Mucosa of rectum (tissue), 2 donors: ENCODE measurements around the gene ADCYAP1R1.

Source experiments
- H3K27ac ChIP-seq, 2 donors: one replicate each; pipeline ENCODE4 v1.7.0; 2013; ENCODE audit warnings: inconsistent platforms in 2 of 2, low read depth in 2 of 2, low read length in 2 of 2
- H3K27me3 ChIP-seq, 2 donors: one replicate each; pipeline ENCODE4 v1.7.0; 2013; ENCODE audit warnings: low read length in 2 of 2; ENCODE audit not compliant: control insufficient read depth in 2 of 2, insufficient read depth in 2 of 2
- H3K36me3 ChIP-seq, 2 donors: one replicate each; pipeline ENCODE4 v1.7.0; 2013; ENCODE audit warnings: low read length in 2 of 2; ENCODE audit not compliant: control insufficient read depth in 2 of 2, insufficient read depth in 2 of 2
- H3K4me1 ChIP-seq, 2 donors: one replicate each; pipeline ENCODE4 v1.7.0; 2013; ENCODE audit warnings: low read length in 2 of 2, mild to moderate bottlenecking in 1 of 2; ENCODE audit not compliant: control insufficient read depth in 2 of 2, insufficient read depth in 2 of 2
- H3K4me3 ChIP-seq, 2 donors: one replicate each; pipeline ENCODE4 v1.7.0; 2013; ENCODE audit warnings: low read length in 2 of 2
- H3K9ac ChIP-seq, 2 donors: one replicate each; pipeline ENCODE4 v1.7.0; 2013; ENCODE audit warnings: low read length in 2 of 2, low read depth in 1 of 2, mild to moderate bottlenecking in 1 of 2
- H3K9me3 ChIP-seq, 2 donors: one replicate each; pipeline ENCODE4 v1.7.0; 2013; ENCODE audit warnings: low read length in 2 of 2; ENCODE audit not compliant: control insufficient read depth in 2 of 2
- donor health status: healthy.
- donor health status: Normal muscosa, but diverticular disease.

The ADCYAP1R1 gene

GRCh38 chr7:31113660-31114059, 61.6 kb downstream of the ADCYAP1R1 start:
- Histone ChIP-seq H3K27ac (no peak overlapping the region), H3K4me3 (no peak overlapping the region), H3K36me3 (no peaks in the 10 kb centered on the region), H3K9ac (no peak overlapping the region), H3K27me3 (no peaks in the 10 kb centered on the region), H3K9me3 (no peaks in the 10 kb centered on the region), H3K4me1 (no peaks in the 10 kb centered on the region)

- no peak overlapping the region for H3K9ac ChIP-seq
- H3K4me1 ChIP-seq, result no peaks in the 10 kb centered on the region
- H3K27me3 ChIP-seq, result no peaks in the 10 kb centered on the region
- no peaks in the 10 kb centered on the region for H3K9me3 ChIP-seq
- no peak overlapping the region for H3K27ac ChIP-seq
- H3K4me3 ChIP-seq, result no peak overlapping the region
- no peaks in the 10 kb centered on the region for H3K36me3 ChIP-seq
Observed at GRCh38 chr7:31114593-31115343, 62.7 kb downstream of the ADCYAP1R1 start.

- Histone ChIP-seq H3K27ac (no peak overlapping the region), H3K4me1 (no peaks in the 10 kb centered on the region), H3K27me3 (no peaks in the 10 kb centered on the region), H3K4me3 (no peak overlapping the region), H3K9ac (no peak overlapping the region), H3K36me3 (no peaks in the 10 kb centered on the region), H3K9me3 (no peaks in the 10 kb centered on the region)
Observed at GRCh38 chr7:31116615-31117014, 64.5 kb downstream of the ADCYAP1R1 start.

GRCh38 chr7:31119249-31119648, 67.1 kb downstream of the ADCYAP1R1 start:
- Histone ChIP-seq H3K36me3 (no peaks in the 10 kb centered on the region), H3K4me3 (no peak overlapping the region), H3K27me3 (no peaks in the 10 kb centered on the region), H3K9me3 (no peaks in the 10 kb centered on the region), H3K9ac (no peak overlapping the region), H3K4me1 (no peaks in the 10 kb centered on the region), H3K27ac (no peak overlapping the region)

GRCh38 chr7:31120800-31121513, 68.8 kb downstream of the ADCYAP1R1 start:
- Histone ChIP-seq H3K4me1 (no peaks in the 10 kb centered on the region), H3K27me3 (no peaks in the 10 kb centered on the region), H3K36me3 (no peaks in the 10 kb centered on the region), H3K27ac (no peak overlapping the region), H3K9me3 (no peaks in the 10 kb centered on the region), H3K9ac (no peak overlapping the region), H3K4me3 (no peak overlapping the region)

- H3K36me3 ChIP-seq, result no peaks in the 10 kb centered on the region
- H3K27me3 ChIP-seq, result no peaks in the 10 kb centered on the region
Observed at GRCh38 chr7:31121601-31122000, 69.5 kb downstream of the ADCYAP1R1 start.

GRCh38 chr7:31122649-31123058, 70.5 kb downstream of the ADCYAP1R1 start:
- Histone ChIP-seq H3K9ac (no peak overlapping the region), H3K4me1 (no peaks in the 10 kb centered on the region), H3K4me3 (no peak overlapping the region), H3K27me3 (no peaks in the 10 kb centered on the region), H3K27ac (no peak overlapping the region), H3K9me3 (no peaks in the 10 kb centered on the region), H3K36me3 (no peaks in the 10 kb centered on the region)

More at GRCh38 chr7:31121601-31122000, 69.5 kb downstream of the ADCYAP1R1 start:
- H3K9me3 ChIP-seq, result no peaks in the 10 kb centered on the region
- H3K9ac ChIP-seq, result no peak overlapping the region
- H3K4me1 ChIP-seq, result no peaks in the 10 kb centered on the region
- H3K27ac ChIP-seq, result no peak overlapping the region
- no peak overlapping the region for H3K4me3 ChIP-seq

- Histone ChIP-seq H3K27me3 (no peaks in the 10 kb centered on the region), H3K9ac (no peak overlapping the region), H3K4me1 (no peaks in the 10 kb centered on the region), H3K9me3 (no peaks in the 10 kb centered on the region), H3K4me3 (no peak overlapping the region), H3K36me3 (no peaks in the 10 kb centered on the region), H3K27ac (no peak overlapping the region)
Observed at GRCh38 chr7:31123321-31123720, 71.2 kb downstream of the ADCYAP1R1 start.

- Histone ChIP-seq H3K36me3 (no peaks in the 10 kb centered on the region), H3K4me1 (no peaks in the 10 kb centered on the region), H3K27me3 (no peaks in the 10 kb centered on the region), H3K27ac (no peak overlapping the region), H3K9ac (no peak overlapping the region), H3K4me3 (no peak overlapping the region), H3K9me3 (no peaks in the 10 kb centered on the region)
Observed at GRCh38 chr7:31123726-31124125, 71.6 kb downstream of the ADCYAP1R1 start.

GRCh38 chr7:31125171-31125570, 73.1 kb downstream of the ADCYAP1R1 start:
- Histone ChIP-seq H3K4me3 (no peak overlapping the region), H3K36me3 (no peaks in the 10 kb centered on the region), H3K27me3 (no peaks in the 10 kb centered on the region), H3K9me3 (no peaks in the 10 kb centered on the region), H3K4me1 (no peaks in the 10 kb centered on the region), H3K27ac (no peak overlapping the region), H3K9ac (no peak overlapping the region)
